SK-MEL-5 (cell line): ENCODE measurements around the gene PTCD1. TPM values are rescaled to one million over a fixed set of nuclear protein-coding genes. Genes with fewer than 3 reads are reported as not detected.
A peak's percentile ranks its signal among the peaks of the same experiment; 100 is the strongest.
"Not testable (repeated sequence)": the region's sequence is repeated elsewhere in the genome, so short reads cannot be mapped to it uniquely, and the experiment has no call there.

Experiments
- DNase-seq: peaks from one replicate; pipeline ENCODE4 v3.0.0-alpha.2; 2016; ENCODE audit warnings: low read depth, low spot score
- in situ Hi-C: cut with HindIII; loops from 2 replicates; pipeline ENCODE4 v1.10.0; 2016; ENCODE audit warnings: low sequenced_read_pairs, high pct_unique_total_duplicates, low pct_unique_long_range_greater_than_20kb
- total RNA-seq: library from RNA; depleted of rRNA; stranded (reverse); fragments of >200 nt; shearing (Covaris generic); gene quantifications from 2 replicates; pipeline ENCODE4 v1.2.3, GENCODE V29; 2014

Gene PTCD1
- total RNA-seq, 1 experiment from 2014 or later, result 17.4 TPM

GRCh38 chr7:99381664-99382075, 56.9 kb downstream of the PTCD1 start:
- in situ Hi-C loops, result no loop called here
- no peak for DNase-seq

- in situ Hi-C loops, result no loop called here
- peak; percentile 88 for DNase-seq
These were observed 57.6 kb downstream of the PTCD1 start for GRCh38 chr7:99380823-99381663.

- peak; percentile 55 for DNase-seq
- in situ Hi-C loops, result no loop called here
These were observed 58.4 kb downstream of the PTCD1 start for GRCh38 chr7:99380032-99380822.

GRCh38 chr7:99379693-99380031, 58.9 kb downstream of the PTCD1 start:
- DNase-seq, in situ Hi-C loops: not testable (repeated sequence)

GRCh38 chr7:99379043-99379577, 59.5 kb downstream of the PTCD1 start:
- peak; percentile 62 for DNase-seq
- in situ Hi-C loops, result no loop called here

- in situ Hi-C loops, result no loop called here
- DNase-seq, result peak; percentile 78
These were observed 63.4 kb downstream of the PTCD1 start for GRCh38 chr7:99375070-99375807.

- DNase-seq, result peak; percentile 88
- in situ Hi-C loops, result no loop called here
These were observed 64.2 kb downstream of the PTCD1 start, which contains the start of gene ARPC1B for GRCh38 chr7:99374111-99375064. Gene ARPC1B (plus strand): TSS chr7:99374730. CDS start chr7:99385715, 10,985 bp downstream.

- DNase-seq, result no peak
- in situ Hi-C loops, result no loop called here
These were observed 65.2 kb downstream of the PTCD1 start for GRCh38 chr7:99373091-99374066.

- in situ Hi-C loops, result no loop called here
- peak; percentile 99 for DNase-seq
These were observed 66.1 kb downstream of the PTCD1 start for GRCh38 chr7:99372275-99373090.

GRCh38 chr7:99371376-99371920, 67.2 kb downstream of the PTCD1 start:
- in situ Hi-C loops, result no loop called here
- DNase-seq, result no peak

- in situ Hi-C loops, result no loop called here
These were observed 68.7 kb downstream of the PTCD1 start for GRCh38 chr7:99369767-99370391.

GRCh38 chr7:99368750-99369389, 69.7 kb downstream of the PTCD1 start:
- DNase-seq, result no peak
- in situ Hi-C loops, result no loop called here

More at GRCh38 chr7:99369767-99370391, 68.7 kb downstream of the PTCD1 start:
- DNase-seq, result no peak
